PFSK-1 (cell line): ENCODE measurements around the gene EGFL8.

Experiments used
- POLR2AphosphoS5 ChIP-seq: IDR thresholded peaks from 2 replicates; pipeline ENCODE4 v1.6.1; 2012; ENCODE audit warnings: low read depth, mild to moderate bottlenecking, control low read depth, low read length, moderate library complexity
- REST ChIP-seq, 2 experiments: IDR thresholded peaks; 2 replicates each; pipeline versions ENCODE4 v1.6.1 to v1.8.0; 2011 to 2012; ENCODE audit warnings: low read depth in 2 of 2, low read length in 2 of 2, control low read depth in 1 of 2, inconsistent platforms in 1 of 2, mild to moderate bottlenecking in 1 of 2, moderate library complexity in 1 of 2; ENCODE audit not compliant: insufficient read depth in 1 of 2

GRCh38 chr6:32167154-32167760 is 2.9 kb downstream of the EGFL8 start:
- no peak for TF ChIP-seq POLR2AphosphoS5
- TF ChIP-seq REST (IDR thresholded peaks at IDR 0.05; ENCODE audit: insufficient read depth in 1 of 2, low read depth in 2 of 2, low read length in 2 of 2), result no peak
